RWPE2 (cell line): ENCODE measurements around the gene DBT.
"Not testable (repeated sequence)": the region's sequence is repeated elsewhere in the genome, so short reads cannot be mapped to it uniquely, and the experiment has no call there.

Experiments
- ATAC-seq: fragments of 200-7000 bp; cut with Tn5 transposase; 3 replicates; pipeline ENCODE4 v1.9.1; 2021; ENCODE audit warnings: low read depth
- DNase-seq: peaks from one replicate; pipeline ENCODE4 v3.0.0-alpha.2; 2020; ENCODE audit warnings: low spot score
- H3K27ac ChIP-seq: fragments of 450-650 bp; 2 replicates; pipeline ENCODE4 v1.5.1; 2017; ENCODE audit warnings: mild to moderate bottlenecking; ENCODE audit not compliant: poor library complexity, severe bottlenecking
- H3K27me3 ChIP-seq: fragments of 250-450 bp; sonication (Bioruptor Pico); 2 replicates; pipeline ENCODE4 v1.5.1; 2021; ENCODE audit warnings: mild to moderate bottlenecking, moderate library complexity; ENCODE audit not compliant: insufficient read depth, poor library complexity, severe bottlenecking
- H3K36me3 ChIP-seq: fragments of 250-450 bp; sonication (Bioruptor Pico); 2 replicates; pipeline ENCODE4 v1.5.1; 2020; ENCODE audit warnings: low read depth, mild to moderate bottlenecking, moderate library complexity
- H3K4me1 ChIP-seq: fragments of 250-450 bp; sonication (Bioruptor Pico); 2 replicates; pipeline ENCODE4 v1.5.1; 2021; ENCODE audit warnings: mild to moderate bottlenecking, moderate library complexity; ENCODE audit not compliant: insufficient read depth, poor library complexity, severe bottlenecking
- H3K4me3 ChIP-seq: fragments of 250-450 bp; sonication (Bioruptor Pico); 2 replicates; pipeline ENCODE4 v1.5.1; 2021; ENCODE audit warnings: mild to moderate bottlenecking, moderate library complexity; ENCODE audit not compliant: severe bottlenecking
- H3K9me3 ChIP-seq: fragments of 250-450 bp; sonication (Bioruptor Pico); 2 replicates; pipeline ENCODE4 v1.5.1; 2021; ENCODE audit warnings: mild to moderate bottlenecking, moderate library complexity; ENCODE audit not compliant: severe bottlenecking
- CTCF ChIP-seq: fragments of 450-650 bp; IDR thresholded peaks from one replicate; pipeline ENCODE4 v1.5.1; 2017; ENCODE audit warnings: mild to moderate bottlenecking, moderate library complexity; ENCODE audit not compliant: poor library complexity, severe bottlenecking

DBT gene

GRCh38 chr1:100265562-100265930 is 15.9 kb upstream of the DBT start:
- no peak overlapping the region for H3K27ac ChIP-seq

GRCh38 chr1:100264081-100264480 is 14.4 kb upstream of the DBT start:
- H3K27ac ChIP-seq, H3K4me3 ChIP-seq, H3K9me3 ChIP-seq, H3K4me1 ChIP-seq, H3K27me3 ChIP-seq, DNase-seq, ATAC-seq: not testable (repeated sequence)
- peaks cover 26% of the 10 kb centered on the region for H3K36me3 ChIP-seq

More at GRCh38 chr1:100265562-100265930, 15.9 kb upstream of the DBT start:
- peak; percentile 59 for ATAC-seq
- Histone ChIP-seq H3K36me3 (peaks cover 40% of the 10 kb centered on the region), H3K4me1 (peaks cover 3% of the 10 kb centered on the region), H3K4me3 (peak overlapping the region; percentile 83), H3K9me3 (no peaks in the 10 kb centered on the region), H3K27me3 (no peaks in the 10 kb centered on the region)
- no peak for DNase-seq
- no peak for TF ChIP-seq CTCF

- Histone ChIP-seq H3K36me3 (0 out of 2 replicates have a peak, but pooled peaks cover 4% of the 10 kb centered on the region), H3K4me1 (no peaks in the 10 kb centered on the region), H3K9me3 (no peaks in the 10 kb centered on the region), H3K27me3 (no peaks in the 10 kb centered on the region), H3K27ac (no peak overlapping the region), H3K4me3 (no peak overlapping the region)
- no peak for ATAC-seq
- TF ChIP-seq CTCF = no peak
- DNase-seq = no peak
Observed at GRCh38 chr1:100261686-100262085, 12.1 kb upstream of the DBT start.

GRCh38 chr1:100258427-100258826 is 8.8 kb upstream of the DBT start:
- H3K27ac ChIP-seq, H3K27me3 ChIP-seq, DNase-seq, H3K4me3 ChIP-seq, H3K4me1 ChIP-seq, H3K9me3 ChIP-seq, H3K36me3 ChIP-seq, ATAC-seq: not testable (repeated sequence)

- not testable (repeated sequence) for H3K4me3 ChIP-seq, H3K9me3 ChIP-seq, H3K36me3 ChIP-seq, H3K27ac ChIP-seq, H3K27me3 ChIP-seq, ATAC-seq, H3K4me1 ChIP-seq, DNase-seq
Observed at GRCh38 chr1:100256273-100256672, 6.6 kb upstream of the DBT start.

GRCh38 chr1:100253552-100253951 is 3.9 kb upstream of the DBT start:
- ATAC-seq = no peak
- Histone ChIP-seq H3K4me3 (no peak overlapping the region), H3K27ac (no peak overlapping the region), H3K4me1 (peaks cover 5% of the 10 kb centered on the region), H3K9me3 (no peaks in the 10 kb centered on the region), H3K36me3 (no peaks in the 10 kb centered on the region), H3K27me3 (no peaks in the 10 kb centered on the region)
- DNase-seq = no peak
- no peak for TF ChIP-seq CTCF
